Sciatic nerve (tissue), 2 donors: ENCODE measurements around the gene ROCK2. TPM values are rescaled to one million over a fixed set of nuclear protein-coding genes. Genes with fewer than 3 reads are reported as not detected.
A peak's percentile ranks its signal among the peaks of the same experiment; 100 is the strongest.

Experiments used
- ATAC-seq: fragments of 200-7000 bp; cut with Tn5 transposase; one replicate; pipeline ENCODE4 v1.9.1; 2020; ENCODE audit warnings: mild to moderate bottlenecking, moderate library complexity
- DNase-seq: peaks from one replicate; pipeline ENCODE4 v3.0.0-alpha.2; 2020; ENCODE audit warnings: low spot score
- intact Hi-C: fragments of 100-400 bp; cut with DNase I; formaldehyde crosslinking; loops from one replicate; pipeline ENCODE4 v1.14.2; 2022
- total RNA-seq: library from RNA; stranded (reverse); fragmentation: NEBNext Ultra II Directional; extraction: Animal tissue kit (Norgen Biotek cat#: 25700); gene quantifications from one replicate; pipeline ENCODE4 v1.2.1, GENCODE V29; 2021
- donor health status: DM: no; HTN: no; CAD: no.
- donor health status: DM: no; HTN: no; CAD: no.

The ROCK2 gene
- total RNA-seq, 1 donor from 2014 or later, result 91.6 TPM

GRCh38 chr2:11154016-11154922 is 190.2 kb downstream of the ROCK2 start:
- ATAC-seq, result peak; percentile 48
- intact Hi-C loops, result no loop called here
- peak; percentile 74 for DNase-seq

GRCh38 chr2:11152591-11152990 is 191.8 kb downstream of the ROCK2 start:
- intact Hi-C loops, result no loop called here
- DNase-seq, result no peak
- ATAC-seq, result no peak

- ATAC-seq (no peak), DNase-seq (no peak)
- intact Hi-C loops, result no loop called here
These were observed 197.2 kb downstream of the ROCK2 start for GRCh38 chr2:11147263-11147662.

- no peak for ATAC-seq
- no peak for DNase-seq
- intact Hi-C loops, result no loop called here
These were observed 198.4 kb downstream of the ROCK2 start for GRCh38 chr2:11146076-11146475.

- intact Hi-C loops, result no loop called here
- ATAC-seq, result no peak
These were observed 199.1 kb downstream of the ROCK2 start for GRCh38 chr2:11145350-11145749.

GRCh38 chr2:11144738-11145079 is 199.7 kb downstream of the ROCK2 start:
- ATAC-seq, result no peak
- DNase-seq, result no peak
- intact Hi-C loops, result no loop called here

More at GRCh38 chr2:11145350-11145749, 199.1 kb downstream of the ROCK2 start:
- DNase-seq, result no peak

- DNase-seq (no peak), ATAC-seq (no peak)
- intact Hi-C loops, result no loop called here
These were observed 200.2 kb downstream of the ROCK2 start for GRCh38 chr2:11144077-11144737.

GRCh38 chr2:11142987-11143386 is 201.4 kb downstream of the ROCK2 start:
- DNase-seq (no peak), ATAC-seq (no peak)
- intact Hi-C loops, result no loop called here

GRCh38 chr2:11142330-11142729 is 202.1 kb downstream of the ROCK2 start:
- intact Hi-C loops, result no loop called here
- ATAC-seq, result no peak

GRCh38 chr2:11141319-11141718 is 203.1 kb downstream of the ROCK2 start:
- intact Hi-C loops, result no loop called here
- DNase-seq (no peak), ATAC-seq (no peak)

More at GRCh38 chr2:11142330-11142729, 202.1 kb downstream of the ROCK2 start:
- DNase-seq, result no peak

- DNase-seq, result no peak
- no peak for ATAC-seq
These were observed 203.9 kb downstream of the ROCK2 start for GRCh38 chr2:11140492-11140891.

GRCh38 chr2:11134349-11134748 is 210.1 kb downstream of the ROCK2 start:
- ATAC-seq (no peak), DNase-seq (no peak)
- intact Hi-C loops, result loop anchor here (5.0 to 10.0 kb wide), 2 partner anchors 280 to 448 kb away; no protein-coding TSS in a partner anchor

More at GRCh38 chr2:11140492-11140891, 203.9 kb downstream of the ROCK2 start:
- intact Hi-C loops, result no loop called here

GRCh38 chr2:11133936-11134320 is 210.5 kb downstream of the ROCK2 start:
- intact Hi-C loops, result loop anchor here (5.0 to 10.0 kb wide), 2 partner anchors 281 to 448 kb away; no protein-coding TSS in a partner anchor
- no peak for DNase-seq

GRCh38 chr2:11133238-11133935 is 211.0 kb downstream of the ROCK2 start:
- DNase-seq (no peak), ATAC-seq (peak; percentile 30)

More at GRCh38 chr2:11133936-11134320, 210.5 kb downstream of the ROCK2 start:
- no peak for ATAC-seq

GRCh38 chr2:11132036-11132671 is 212.3 kb downstream of the ROCK2 start:
- ATAC-seq, result no peak
- DNase-seq, result no peak
- intact Hi-C loops, result loop anchor here (5.0 to 10.0 kb wide), 2 partner anchors 283 to 450 kb away; no protein-coding TSS in a partner anchor

More at GRCh38 chr2:11133238-11133935, 211.0 kb downstream of the ROCK2 start:
- intact Hi-C loops, result loop anchor here (5.0 to 10.0 kb wide), 2 partner anchors 281 to 449 kb away; no protein-coding TSS in a partner anchor

GRCh38 chr2:11131166-11131920 is 213.1 kb downstream of the ROCK2 start:
- intact Hi-C loops, result loop anchor here (5.0 to 10.0 kb wide), 2 partner anchors 283 to 451 kb away; no protein-coding TSS in a partner anchor
- DNase-seq, result no peak
- no peak for ATAC-seq
